ENCODE data around the gene ZNF148.

GRCh38 chr3:125316246-125316645 is 58.9 kb downstream of the ZNF148 start:
- no peak for TF ChIP-seq CTCF (conservative IDR thresholded peaks at IDR 0.05; ENCODE audit: low read depth, low read length)
- no peak for TF ChIP-seq RFX5 (IDR thresholded peaks at IDR 0.05; ENCODE audit: low read depth, low read length)
- no peak for TF ChIP-seq RAD21 (IDR thresholded peaks at IDR 0.05; ENCODE audit: low read length)
- no peak for TF ChIP-seq POLR2A (IDR thresholded peaks at IDR 0.05; ENCODE audit: low read depth, low read length)
- TF ChIP-seq CEBPB (IDR thresholded peaks at IDR 0.05; ENCODE audit: low read depth, low read length) = no peak
- no peak for TF ChIP-seq USF2 (IDR thresholded peaks at IDR 0.05; ENCODE audit: low read depth, low read length)
- no peak for TF ChIP-seq CHD1 (IDR thresholded peaks at IDR 0.05; ENCODE audit: low read depth, low read length)

Measured in IMR-90 (cell line).